HepG2 (cell line): ENCODE measurements around the gene CSNK2B. TPM values are rescaled to one million over a fixed set of nuclear protein-coding genes. Genes with fewer than 3 reads are reported as not detected.

Source experiments
- ATF7 ChIP-seq, 2 experiments: fragments of 450-650 bp in 1 of 2; sonication (generic) in 1 of 2; formaldehyde crosslinking in 1 of 2; IDR thresholded peaks; 2 replicates each; pipeline versions ENCODE4 v1.4.0 to v1.6.1; 2016 to 2020; ENCODE audit warnings: antibody characterized with exemption in 1 of 2, mild to moderate bottlenecking in 1 of 2, missing genetic modification reagents in 1 of 2
- BORCS8-MEF2B ChIP-seq: sonication (generic); formaldehyde crosslinking; IDR thresholded peaks from 2 replicates; pipeline ENCODE4 v1.8.0; 2022; ENCODE audit warnings: mild to moderate bottlenecking, missing genetic modification reagents
- CBX1 ChIP-seq: IDR thresholded peaks from one replicate; pipeline ENCODE4 v1.6.1; 2016; ENCODE audit warnings: antibody characterized with exemption, low read depth
- HNRNPK ChIP-seq: fragments of 200-400 bp; formaldehyde crosslinking; IDR thresholded peaks from 2 replicates; pipeline ENCODE4 v1.6.1; 2018; ENCODE audit warnings: low read length, low read depth, moderate library complexity, mild to moderate bottlenecking; ENCODE audit not compliant: poor library complexity, severe bottlenecking
- MYNN ChIP-seq: sonication (generic); formaldehyde crosslinking; IDR thresholded peaks from 2 replicates; pipeline ENCODE4 v1.4.0; 2020; ENCODE audit warnings: mild to moderate bottlenecking, low read depth, missing genetic modification reagents
- SAP130 ChIP-seq: IDR thresholded peaks from 2 replicates; pipeline ENCODE4 v1.6.1; 2016; ENCODE audit warnings: low read depth
- SMYD3 ChIP-seq: sonication (generic); formaldehyde crosslinking; IDR thresholded peaks from 2 replicates; pipeline ENCODE4 v1.8.1; 2023; ENCODE audit warnings: mild to moderate bottlenecking, missing genetic modification reagents
- ZBTB21 ChIP-seq: sonication (generic); formaldehyde crosslinking; IDR thresholded peaks from 2 replicates; pipeline ENCODE4 v1.4.0; 2020; ENCODE audit warnings: missing genetic modification reagents
- ZMYM2 ChIP-seq: sonication (generic); formaldehyde crosslinking; IDR thresholded peaks from 2 replicates; pipeline ENCODE4 v1.8.0; 2022; ENCODE audit warnings: mild to moderate bottlenecking, missing genetic modification reagents
- ZNF331 ChIP-seq: sonication (generic); formaldehyde crosslinking; IDR thresholded peaks from 2 replicates; pipeline ENCODE4 v1.4.0; 2020; ENCODE audit warnings: missing genetic modification reagents
- ZNF652 ChIP-seq: IDR thresholded peaks from 2 replicates; pipeline ENCODE4 v1.6.1; 2016; ENCODE audit warnings: low read depth, borderline replicate concordance
- ZNF737 ChIP-seq: sonication (generic); formaldehyde crosslinking; IDR thresholded peaks from 2 replicates; pipeline ENCODE4 v1.5.0; 2020; ENCODE audit warnings: missing genetic modification reagents, mild to moderate bottlenecking, borderline replicate concordance
- ZNF773 ChIP-seq: sonication (generic); formaldehyde crosslinking; IDR thresholded peaks from 2 replicates; pipeline ENCODE4 v1.4.0; 2020; ENCODE audit warnings: missing genetic modification reagents, borderline replicate concordance
- polyA plus RNA-seq, 8 experiments: library from polyadenylated mRNA; depleted of rRNA in 3 of 8; stranded (reverse) in 7 of 8; unstranded in 1 of 8; fragments of >200 nt; fragmentation: Illumina TruSeq in 4 of 8; extraction: Trizol in 4 of 8; gene quantifications; 2 replicates each; pipeline versions ENCODE4 v1.2.1 to v1.2.3, GENCODE V29; 2011 to 2016; ENCODE audit warnings: low read depth in 4 of 8, missing spikeins in 1 of 8, mixed read lengths in 1 of 8; ENCODE audit not compliant: insufficient read depth in 1 of 8
- total RNA-seq, 5 experiments: library from RNA; depleted of rRNA; stranded (reverse); fragments of >200 nt; fragmentation: Illumina TruSeq; extraction: Trizol; gene quantifications; 2 replicates each; pipeline ENCODE4 v1.2.3, GENCODE V29; 2016; ENCODE audit warnings: low read depth in 1 of 5
- TF ChIP-seq, protein P1 (sequence below): sonication (generic); formaldehyde crosslinking; IDR thresholded peaks from 2 replicates; pipeline ENCODE4 v1.8.0; 2022; ENCODE audit warnings: missing genetic modification reagents, mild to moderate bottlenecking, moderate library complexity, borderline replicate concordance
- TF ChIP-seq, protein P2 (sequence below): sonication (generic); formaldehyde crosslinking; IDR thresholded peaks from 2 replicates; pipeline ENCODE4 v1.4.0; 2020; ENCODE audit warnings: low read depth, missing genetic modification reagents
- TF ChIP-seq, protein P3 (sequence below): IDR thresholded peaks from 2 replicates; pipeline ENCODE4 v1.6.1; 2016; ENCODE audit warnings: low read depth
- TF ChIP-seq, protein P4 (sequence below): sonication (generic); formaldehyde crosslinking; IDR thresholded peaks from 2 replicates; pipeline ENCODE4 v1.5.1; 2020; ENCODE audit warnings: mild to moderate bottlenecking, missing genetic modification reagents, borderline replicate concordance
- TF ChIP-seq, protein P5 (sequence below): sonication (generic); formaldehyde crosslinking; IDR thresholded peaks from 2 replicates; pipeline ENCODE4 v1.5.1; 2020; ENCODE audit warnings: mild to moderate bottlenecking, moderate library complexity, missing genetic modification reagents

The CSNK2B gene
- total and polyA plus RNA-seq, 2 of the 13 experiments (the other 11 are each of a cell fraction or from before 2014, with no cell fraction given) = 111 to 296 TPM

DNA sequence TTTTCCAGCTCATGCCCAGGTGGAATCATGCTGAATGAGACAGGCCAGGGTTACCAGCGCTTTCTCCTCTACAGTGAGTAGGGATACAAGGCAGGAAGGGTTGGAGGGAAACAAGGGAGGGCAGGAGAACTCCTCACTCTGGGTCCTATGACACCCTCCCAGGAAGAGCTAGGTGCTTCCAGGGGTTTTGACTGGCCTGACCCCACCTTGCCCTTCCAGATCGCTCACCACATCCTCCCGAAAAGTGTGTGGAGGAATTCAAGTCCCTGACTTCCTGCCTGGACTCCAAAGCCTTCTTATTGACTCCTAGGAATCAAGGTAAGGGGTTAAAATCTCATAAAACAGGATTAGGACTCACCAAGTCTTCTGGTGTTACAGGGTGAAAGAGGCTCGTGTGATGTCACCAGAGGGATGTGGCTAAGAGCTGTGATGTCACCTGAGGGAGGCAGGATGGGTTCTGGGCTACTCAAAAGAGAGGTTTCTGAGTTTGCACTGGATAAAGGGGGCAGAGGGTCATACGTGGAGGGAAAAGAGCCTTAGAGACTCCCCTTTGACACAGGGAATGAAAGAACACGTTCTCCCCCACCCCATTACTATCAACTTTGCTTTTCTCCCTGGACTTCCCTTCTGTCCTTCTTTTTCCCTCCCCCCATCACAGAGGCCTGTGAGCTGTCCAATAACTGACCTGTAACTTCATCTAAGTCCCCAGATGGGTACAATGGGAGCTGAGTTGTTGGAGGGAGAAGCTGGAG, 8.3 kb upstream of the CSNK2B start (continued):
- TF ChIP-seq SMYD3 (no peak; the same call in 1 of the 2 replicates), ZNF737 (CRISPR knock-in tag) (no peak), ZMYM2 (CRISPR knock-in tag) (no peak), ZNF652 (CRISPR knock-in tag) (0 out of 2 replicates have a peak, but pooled peaks have one; percentile 24), MYNN (CRISPR knock-in tag) (0 out of 2 replicates have a peak, but pooled peaks have one; percentile 65), ZNF331 (CRISPR knock-in tag) (no peak), ATF7 (IDR thresholded peaks at IDR 0.05) (0 out of 2 replicates have a peak, but pooled peaks have one; percentile 16), ATF7 (CRISPR knock-in tag; IDR thresholded peaks at IDR 0.05) (no peak), ZNF773 (CRISPR knock-in tag) (no peak), SAP130 (CRISPR knock-in tag) (0 out of 2 replicates have a peak, but pooled peaks have one; percentile 4), BORCS8-MEF2B (CRISPR knock-in tag) (no peak), ZBTB21 (peak; percentile 68), HNRNPK (peak; percentile 52), CBX1 (no peak)
- TF ChIP-seq, protein P1, sequence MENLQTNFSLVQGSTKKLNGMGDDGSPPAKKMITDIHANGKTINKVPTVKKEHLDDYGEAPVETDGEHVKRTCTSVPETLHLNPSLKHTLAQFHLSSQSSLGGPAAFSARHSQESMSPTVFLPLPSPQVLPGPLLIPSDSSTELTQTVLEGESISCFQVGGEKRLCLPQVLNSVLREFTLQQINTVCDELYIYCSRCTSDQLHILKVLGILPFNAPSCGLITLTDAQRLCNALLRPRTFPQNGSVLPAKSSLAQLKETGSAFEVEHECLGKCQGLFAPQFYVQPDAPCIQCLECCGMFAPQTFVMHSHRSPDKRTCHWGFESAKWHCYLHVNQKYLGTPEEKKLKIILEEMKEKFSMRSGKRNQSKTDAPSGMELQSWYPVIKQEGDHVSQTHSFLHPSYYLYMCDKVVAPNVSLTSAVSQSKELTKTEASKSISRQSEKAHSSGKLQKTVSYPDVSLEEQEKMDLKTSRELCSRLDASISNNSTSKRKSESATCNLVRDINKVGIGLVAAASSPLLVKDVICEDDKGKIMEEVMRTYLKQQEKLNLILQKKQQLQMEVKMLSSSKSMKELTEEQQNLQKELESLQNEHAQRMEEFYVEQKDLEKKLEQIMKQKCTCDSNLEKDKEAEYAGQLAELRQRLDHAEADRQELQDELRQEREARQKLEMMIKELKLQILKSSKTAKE (CRISPR knock-in tag) = no peak
- TF ChIP-seq, protein P2, sequence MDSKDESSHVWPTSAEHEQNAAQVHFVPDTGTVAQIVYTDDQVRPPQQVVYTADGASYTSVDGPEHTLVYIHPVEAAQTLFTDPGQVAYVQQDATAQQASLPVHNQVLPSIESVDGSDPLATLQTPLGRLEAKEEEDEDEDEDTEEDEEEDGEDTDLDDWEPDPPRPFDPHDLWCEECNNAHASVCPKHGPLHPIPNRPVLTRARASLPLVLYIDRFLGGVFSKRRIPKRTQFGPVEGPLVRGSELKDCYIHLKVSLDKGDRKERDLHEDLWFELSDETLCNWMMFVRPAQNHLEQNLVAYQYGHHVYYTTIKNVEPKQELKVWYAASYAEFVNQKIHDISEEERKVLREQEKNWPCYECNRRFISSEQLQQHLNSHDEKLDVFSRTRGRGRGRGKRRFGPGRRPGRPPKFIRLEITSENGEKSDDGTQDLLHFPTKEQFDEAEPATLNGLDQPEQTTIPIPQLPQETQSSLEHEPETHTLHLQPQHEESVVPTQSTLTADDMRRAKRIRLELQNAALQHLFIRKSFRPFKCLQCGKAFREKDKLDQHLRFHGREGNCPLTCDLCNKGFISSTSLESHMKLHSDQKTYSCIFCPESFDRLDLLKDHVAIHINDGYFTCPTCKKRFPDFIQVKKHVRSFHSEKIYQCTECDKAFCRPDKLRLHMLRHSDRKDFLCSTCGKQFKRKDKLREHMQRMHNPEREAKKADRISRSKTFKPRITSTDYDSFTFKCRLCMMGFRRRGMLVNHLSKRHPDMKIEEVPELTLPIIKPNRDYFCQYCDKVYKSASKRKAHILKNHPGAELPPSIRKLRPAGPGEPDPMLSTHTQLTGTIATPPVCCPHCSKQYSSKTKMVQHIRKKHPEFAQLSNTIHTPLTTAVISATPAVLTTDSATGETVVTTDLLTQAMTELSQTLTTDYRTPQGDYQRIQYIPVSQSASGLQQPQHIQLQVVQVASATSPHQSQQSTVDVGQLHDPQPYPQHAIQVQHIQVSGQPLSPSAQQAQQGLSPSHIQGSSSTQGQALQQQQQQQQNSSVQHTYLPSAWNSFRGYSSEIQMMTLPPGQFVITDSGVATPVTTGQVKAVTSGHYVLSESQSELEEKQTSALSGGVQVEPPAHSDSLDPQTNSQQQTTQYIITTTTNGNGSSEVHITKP (CRISPR knock-in tag) = 0 out of 2 replicates have a peak, but pooled peaks have one; percentile 26
- TF ChIP-seq, protein P3, sequence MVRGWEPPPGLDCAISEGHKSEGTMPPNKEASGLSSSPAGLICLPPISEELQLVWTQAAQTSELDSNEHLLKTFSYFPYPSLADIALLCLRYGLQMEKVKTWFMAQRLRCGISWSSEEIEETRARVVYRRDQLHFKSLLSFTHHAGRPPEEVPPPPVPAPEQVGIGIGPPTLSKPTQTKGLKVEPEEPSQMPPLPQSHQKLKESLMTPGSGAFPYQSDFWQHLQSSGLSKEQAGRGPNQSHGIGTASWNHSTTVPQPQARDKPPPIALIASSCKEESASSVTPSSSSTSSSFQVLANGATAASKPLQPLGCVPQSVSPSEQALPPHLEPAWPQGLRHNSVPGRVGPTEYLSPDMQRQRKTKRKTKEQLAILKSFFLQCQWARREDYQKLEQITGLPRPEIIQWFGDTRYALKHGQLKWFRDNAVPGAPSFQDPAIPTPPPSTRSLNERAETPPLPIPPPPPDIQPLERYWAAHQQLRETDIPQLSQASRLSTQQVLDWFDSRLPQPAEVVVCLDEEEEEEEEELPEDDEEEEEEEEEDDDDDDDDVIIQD (CRISPR knock-in tag) = no peak
- TF ChIP-seq, protein P4, sequence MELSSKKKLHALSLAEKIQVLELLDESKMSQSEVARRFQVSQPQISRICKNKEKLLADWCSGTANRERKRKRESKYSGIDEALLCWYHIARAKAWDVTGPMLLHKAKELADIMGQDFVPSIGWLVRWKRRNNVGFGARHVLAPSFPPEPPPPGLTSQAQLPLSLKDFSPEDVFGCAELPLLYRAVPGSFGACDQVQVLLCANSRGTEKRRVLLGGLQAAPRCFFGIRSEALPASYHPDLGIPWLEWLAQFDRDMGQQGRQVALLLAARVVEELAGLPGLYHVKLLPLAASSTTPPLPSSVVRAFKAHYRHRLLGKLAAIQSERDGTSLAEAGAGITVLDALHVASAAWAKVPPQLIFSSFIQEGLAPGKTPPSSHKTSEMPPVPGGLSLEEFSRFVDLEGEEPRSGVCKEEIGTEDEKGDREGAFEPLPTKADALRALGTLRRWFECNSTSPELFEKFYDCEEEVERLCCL (CRISPR knock-in tag) = 0 out of 2 replicates have a peak, but pooled peaks have one; percentile 50
- TF ChIP-seq, protein P5, sequence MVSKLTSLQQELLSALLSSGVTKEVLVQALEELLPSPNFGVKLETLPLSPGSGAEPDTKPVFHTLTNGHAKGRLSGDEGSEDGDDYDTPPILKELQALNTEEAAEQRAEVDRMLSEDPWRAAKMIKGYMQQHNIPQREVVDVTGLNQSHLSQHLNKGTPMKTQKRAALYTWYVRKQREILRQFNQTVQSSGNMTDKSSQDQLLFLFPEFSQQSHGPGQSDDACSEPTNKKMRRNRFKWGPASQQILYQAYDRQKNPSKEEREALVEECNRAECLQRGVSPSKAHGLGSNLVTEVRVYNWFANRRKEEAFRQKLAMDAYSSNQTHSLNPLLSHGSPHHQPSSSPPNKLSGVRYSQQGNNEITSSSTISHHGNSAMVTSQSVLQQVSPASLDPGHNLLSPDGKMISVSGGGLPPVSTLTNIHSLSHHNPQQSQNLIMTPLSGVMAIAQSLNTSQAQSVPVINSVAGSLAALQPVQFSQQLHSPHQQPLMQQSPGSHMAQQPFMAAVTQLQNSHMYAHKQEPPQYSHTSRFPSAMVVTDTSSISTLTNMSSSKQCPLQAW (CRISPR knock-in tag) = peak; percentile 58; the same call in 1 of the 2 replicates
